ENCODE data around the gene IRF4.
"Not testable (repeated sequence)": the region's sequence is repeated elsewhere in the genome, so short reads cannot be mapped to it uniquely, and the experiment has no call there.

The IRF4 gene

GRCh38 chr6:366389-367297 is 24.9 kb upstream of the IRF4 start:
- DNase-seq = no peak

GRCh38 chr6:367298-367794 is 24.2 kb upstream of the IRF4 start:
- no peak for DNase-seq

- no peak for DNase-seq
Observed at GRCh38 chr6:367891-368630, 23.5 kb upstream of the IRF4 start.

- no peak for DNase-seq
Observed at GRCh38 chr6:369559-370431, 21.8 kb upstream of the IRF4 start.

GRCh38 chr6:370555-370954 is 21.0 kb upstream of the IRF4 start:
- no peak for DNase-seq

GRCh38 chr6:371851-372250 is 19.7 kb upstream of the IRF4 start:
- not testable (repeated sequence) for DNase-seq

- no peak for DNase-seq
Observed at GRCh38 chr6:372336-372911, 19.1 kb upstream of the IRF4 start.

GRCh38 chr6:373031-373430 is 18.5 kb upstream of the IRF4 start:
- no peak for DNase-seq

GRCh38 chr6:373773-374724 is 17.5 kb upstream of the IRF4 start:
- DNase-seq = no peak

GRCh38 chr6:374956-375355 is 16.6 kb upstream of the IRF4 start:
- DNase-seq = no peak

- no peak for DNase-seq
Observed at GRCh38 chr6:376827-377640, 14.5 kb upstream of the IRF4 start.

GRCh38 chr6:377641-378020 is 13.9 kb upstream of the IRF4 start:
- DNase-seq = not testable (repeated sequence)

- DNase-seq = no peak
Observed at GRCh38 chr6:378090-378957, 13.2 kb upstream of the IRF4 start.

GRCh38 chr6:378958-379409 is 12.6 kb upstream of the IRF4 start:
- DNase-seq = no peak

GRCh38 chr6:379410-380181 is 12.0 kb upstream of the IRF4 start:
- no peak for DNase-seq

- DNase-seq = no peak
Observed at GRCh38 chr6:380234-381218, 11.0 kb upstream of the IRF4 start.

GRCh38 chr6:381742-382461 is 9.7 kb upstream of the IRF4 start:
- DNase-seq = no peak
